ENCODE results near the gene ABCA2.

DNA sequence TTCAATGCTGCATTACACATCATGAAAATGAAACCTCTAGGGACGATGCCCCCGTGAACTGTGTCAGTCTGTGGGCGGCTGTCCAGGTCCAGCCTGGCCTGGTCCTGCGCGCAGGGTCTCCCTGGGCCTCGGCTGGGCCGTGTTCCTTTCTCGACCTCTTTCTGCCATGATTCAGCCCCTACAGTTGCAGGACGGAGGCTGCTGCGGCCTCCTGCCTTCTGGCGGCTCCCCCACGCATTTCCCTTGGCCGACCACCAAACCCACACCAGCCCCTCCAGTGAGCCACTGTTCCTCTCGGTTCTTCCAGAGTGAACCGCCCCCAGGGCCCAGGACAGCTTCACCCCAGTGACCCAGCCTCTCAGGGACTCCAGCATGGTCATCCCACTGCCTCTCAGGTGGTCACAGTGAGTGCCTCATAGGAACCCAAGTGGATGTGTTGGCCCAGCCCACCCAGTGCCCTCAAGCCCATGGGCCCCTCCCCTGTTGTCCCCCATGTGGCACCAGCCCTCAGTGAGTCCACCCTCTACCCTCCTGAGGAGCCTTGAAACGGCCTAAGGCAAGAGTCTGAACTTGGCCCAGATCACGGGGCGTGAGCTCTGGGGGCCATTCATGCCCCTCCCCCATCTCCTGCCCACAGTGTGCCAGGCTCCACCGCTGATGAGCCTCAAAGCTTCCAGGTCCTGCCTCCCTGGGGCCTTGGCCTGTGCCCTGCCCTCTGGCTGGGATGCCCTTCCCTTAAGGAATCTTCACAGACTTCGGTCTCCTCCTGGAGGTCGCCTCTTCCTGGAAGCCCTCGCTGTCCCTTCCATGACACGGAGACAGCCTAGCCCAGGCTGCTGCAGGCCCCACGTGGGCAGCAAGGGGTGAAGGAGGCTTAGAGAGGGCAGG lies 21.7 kb downstream of the ABCA2 start:
- TF ChIP-seq, protein P1, sequence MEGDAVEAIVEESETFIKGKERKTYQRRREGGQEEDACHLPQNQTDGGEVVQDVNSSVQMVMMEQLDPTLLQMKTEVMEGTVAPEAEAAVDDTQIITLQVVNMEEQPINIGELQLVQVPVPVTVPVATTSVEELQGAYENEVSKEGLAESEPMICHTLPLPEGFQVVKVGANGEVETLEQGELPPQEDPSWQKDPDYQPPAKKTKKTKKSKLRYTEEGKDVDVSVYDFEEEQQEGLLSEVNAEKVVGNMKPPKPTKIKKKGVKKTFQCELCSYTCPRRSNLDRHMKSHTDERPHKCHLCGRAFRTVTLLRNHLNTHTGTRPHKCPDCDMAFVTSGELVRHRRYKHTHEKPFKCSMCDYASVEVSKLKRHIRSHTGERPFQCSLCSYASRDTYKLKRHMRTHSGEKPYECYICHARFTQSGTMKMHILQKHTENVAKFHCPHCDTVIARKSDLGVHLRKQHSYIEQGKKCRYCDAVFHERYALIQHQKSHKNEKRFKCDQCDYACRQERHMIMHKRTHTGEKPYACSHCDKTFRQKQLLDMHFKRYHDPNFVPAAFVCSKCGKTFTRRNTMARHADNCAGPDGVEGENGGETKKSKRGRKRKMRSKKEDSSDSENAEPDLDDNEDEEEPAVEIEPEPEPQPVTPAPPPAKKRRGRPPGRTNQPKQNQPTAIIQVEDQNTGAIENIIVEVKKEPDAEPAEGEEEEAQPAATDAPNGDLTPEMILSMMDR (IDR thresholded peaks at IDR 0.05): no peak
- TF ChIP-seq POLR2A (IDR thresholded peaks at IDR 0.05): no peak
